HG02571 (cell line): ENCODE results near the gene ZNF581.
A peak's percentile ranks its signal among the peaks of the same experiment; 100 is the strongest.

ENCODE experiments used
- ATAC-seq: cut with Tn5 transposase; IDR thresholded peaks from one replicate; pipeline ENCODE4 v1.9.1; 2021; ENCODE audit warnings: mild to moderate bottlenecking, moderate library complexity; ENCODE audit not compliant: unreplicated experiment

The ZNF581 gene

DNA sequence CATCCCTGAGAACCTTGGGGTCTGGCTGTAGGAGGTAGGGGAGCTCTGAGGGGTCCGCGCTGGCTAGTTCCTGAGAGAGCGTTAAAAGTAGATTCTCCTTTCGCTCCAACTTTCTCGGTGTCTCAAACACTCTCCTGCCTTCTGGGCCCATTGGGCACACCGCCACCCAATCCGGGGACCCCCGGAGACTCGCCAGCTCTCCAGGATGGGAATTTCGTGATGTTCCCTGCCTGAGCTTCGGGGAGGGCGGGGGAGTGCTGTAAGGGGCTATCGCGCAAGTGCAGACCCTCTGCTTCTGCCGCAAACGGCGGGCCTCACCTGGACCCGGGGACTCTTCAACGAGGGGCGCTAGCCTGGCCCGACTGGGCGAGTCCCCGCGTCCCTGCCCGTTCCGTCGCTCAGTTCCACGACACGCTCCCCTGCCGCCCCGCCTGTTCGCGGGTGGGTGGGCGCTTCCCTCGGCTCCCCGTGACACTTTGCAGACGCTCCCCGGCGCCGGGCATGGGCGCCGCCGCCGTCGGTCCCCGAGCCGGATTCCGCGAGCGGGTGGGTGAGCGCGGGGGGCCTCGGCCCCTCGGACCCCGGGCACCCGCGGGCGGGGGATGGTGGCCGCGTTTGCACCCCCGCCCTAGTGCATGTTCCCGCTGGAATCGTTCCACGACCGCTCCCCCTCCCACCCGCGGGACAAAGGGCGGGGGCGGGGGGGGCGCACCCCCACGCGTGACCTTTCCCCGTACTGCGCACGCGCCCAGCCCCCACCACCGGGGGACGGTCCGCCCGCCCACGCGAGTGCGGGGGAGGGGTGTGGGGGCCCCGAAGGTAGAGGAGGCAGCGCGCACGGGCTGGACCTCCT, 4.5 kb downstream of the ZNF581 start, which contains the start of gene CCDC106:
TSS of gene CCDC106 (plus strand) at position 481 of the 853 bp plus-strand sequence. CDS start 835 bp downstream, outside the sequence.
- no peak for ATAC-seq

DNA sequence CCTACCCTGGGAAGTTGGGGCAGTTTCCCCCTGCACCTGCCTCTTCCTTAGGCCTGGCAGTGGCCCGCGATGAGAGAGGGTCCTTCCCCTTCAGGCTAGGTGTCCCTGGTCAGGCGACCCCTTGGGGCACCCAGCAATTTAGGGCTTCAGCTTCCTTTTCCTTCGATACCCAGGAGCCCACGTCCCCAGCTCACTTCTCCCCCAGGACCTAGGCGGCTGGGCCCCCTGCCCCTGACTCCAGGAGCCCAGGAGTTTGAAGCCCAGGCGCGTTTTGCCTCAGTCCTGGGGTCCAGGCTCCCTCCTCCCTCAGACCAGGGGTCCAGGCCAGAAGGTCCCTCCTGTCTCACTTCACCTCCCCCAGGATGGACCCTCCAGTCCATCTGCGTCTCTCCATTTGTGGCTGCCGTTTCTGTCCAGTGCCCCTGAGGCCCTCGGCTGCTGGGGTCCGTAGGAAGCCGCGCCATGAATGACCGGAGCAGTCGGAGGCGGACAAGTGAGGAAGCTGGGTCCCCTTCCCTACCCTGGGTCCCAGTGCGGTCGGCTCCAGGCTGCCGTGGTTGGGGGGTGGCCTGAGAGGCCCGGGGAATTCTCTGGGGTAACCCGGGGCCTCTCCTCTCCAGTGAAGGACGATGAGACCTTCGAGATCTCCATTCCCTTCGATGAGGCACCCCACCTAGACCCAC, 5.3 kb downstream of the ZNF581 start:
- ATAC-seq = no peak

DNA sequence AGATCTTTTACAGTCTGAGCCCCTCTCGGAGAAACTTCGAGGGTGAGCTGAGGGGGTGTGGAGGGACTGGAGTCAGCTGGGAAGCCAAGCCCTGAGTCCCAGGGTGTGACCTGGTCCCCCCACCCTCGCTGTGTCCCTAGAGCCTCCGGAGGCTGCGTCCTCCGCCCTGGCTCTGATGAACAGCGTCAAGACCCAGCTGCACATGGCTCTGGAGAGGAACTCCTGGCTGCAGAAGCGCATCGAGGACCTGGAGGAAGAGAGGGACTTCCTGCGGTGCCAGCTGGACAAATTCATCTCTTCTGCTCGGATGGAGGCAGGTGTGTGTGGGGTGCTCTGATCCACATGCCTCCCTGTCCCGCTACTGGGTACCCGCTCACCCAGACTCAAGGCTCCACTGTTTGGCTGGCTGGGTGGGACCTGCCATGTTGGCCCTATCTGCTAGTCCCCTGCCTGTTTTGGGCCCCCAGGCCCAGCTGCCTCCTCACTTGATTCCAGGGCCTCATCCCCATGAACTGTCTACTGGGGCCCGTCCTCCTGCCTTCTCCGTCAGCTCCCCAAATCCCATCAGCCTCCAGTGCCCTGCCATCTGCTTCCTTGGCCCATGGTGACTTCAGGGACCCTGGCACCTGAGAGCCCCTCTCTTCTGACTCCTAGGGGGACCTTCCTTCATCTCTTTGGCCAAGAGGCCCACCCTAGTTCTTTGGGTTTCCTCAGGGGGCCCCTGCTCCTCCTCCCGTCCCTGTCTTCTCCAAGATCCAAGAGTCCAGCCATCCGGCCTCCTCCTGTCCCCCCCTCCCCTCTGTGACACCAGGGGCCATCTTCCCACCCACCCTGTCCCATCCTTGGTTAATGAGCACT, 6.0 kb downstream of the ZNF581 start:
- ATAC-seq = no peak

DNA sequence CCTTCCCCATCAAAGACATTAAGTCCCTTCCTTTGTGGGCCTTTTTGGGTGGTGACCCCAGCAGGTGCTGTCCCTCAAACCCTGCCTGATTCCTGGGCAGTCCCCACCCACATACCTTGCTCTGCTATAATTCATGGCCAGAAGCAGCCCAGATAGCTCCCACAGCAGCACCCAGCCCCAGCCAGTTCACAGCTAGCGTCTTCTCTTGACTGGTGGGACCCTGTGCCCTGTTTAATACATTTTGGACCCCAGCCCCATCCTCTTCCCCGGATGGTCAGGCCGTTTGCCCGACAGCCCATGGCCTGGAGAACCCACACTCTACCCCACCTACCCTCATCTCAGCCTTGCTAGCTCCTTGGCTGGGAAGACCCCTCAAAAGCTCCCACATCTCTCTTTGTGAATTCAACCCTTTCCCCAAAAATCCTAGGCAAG, 6.7 kb downstream of the ZNF581 start:
- ATAC-seq = no peak

DNA sequence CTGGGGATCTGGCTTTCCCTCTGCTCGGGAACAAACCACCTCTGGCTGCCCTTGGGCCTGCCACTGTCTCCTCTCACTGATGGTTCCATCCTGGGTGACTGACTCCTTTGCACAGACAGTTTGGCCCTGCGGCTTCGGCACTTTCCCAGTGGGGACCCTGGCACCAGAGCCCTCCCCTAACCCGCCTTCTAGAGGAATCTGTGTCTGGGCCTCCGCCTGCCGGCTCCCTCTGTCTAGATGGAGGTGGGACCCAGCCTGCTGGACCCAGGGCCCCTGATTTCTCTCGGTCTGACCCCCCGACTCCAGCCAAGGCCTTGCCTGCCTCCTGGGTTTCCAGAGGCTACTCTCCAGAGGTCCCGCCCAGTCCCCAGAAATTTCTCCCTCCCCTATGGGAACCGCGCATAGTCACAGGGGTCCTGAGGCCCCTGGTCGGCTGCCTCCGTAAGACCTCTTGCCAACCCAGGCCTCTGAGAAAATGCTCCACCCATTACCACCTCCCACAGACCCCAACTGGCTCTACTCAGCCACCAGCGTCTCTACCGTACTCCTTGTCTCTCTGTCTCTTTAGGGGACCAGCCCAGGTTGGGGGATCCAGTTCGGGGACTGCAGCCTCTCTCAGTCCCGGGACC, 7.3 kb downstream of the ZNF581 start:
- no peak for ATAC-seq

DNA sequence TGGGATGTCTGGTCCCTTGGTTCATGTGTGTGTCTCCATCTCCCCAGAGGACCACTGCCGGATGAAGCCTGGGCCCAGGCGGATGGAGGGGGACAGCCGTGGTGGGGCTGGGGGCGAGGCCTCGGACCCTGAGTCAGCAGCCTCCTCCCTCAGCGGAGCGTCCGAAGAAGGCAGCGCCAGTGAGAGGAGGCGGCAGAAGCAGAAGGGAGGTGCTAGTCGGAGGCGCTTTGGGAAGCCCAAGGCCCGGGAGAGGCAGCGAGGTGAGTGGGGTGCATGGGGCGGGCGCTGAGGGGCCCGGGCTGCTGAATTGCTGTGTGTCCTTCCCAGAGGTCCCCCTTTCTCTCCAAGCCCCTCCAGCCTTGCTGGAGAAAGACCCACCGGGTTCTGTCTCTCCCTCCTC, 7.8 kb downstream of the ZNF581 start:
- no peak for ATAC-seq

DNA sequence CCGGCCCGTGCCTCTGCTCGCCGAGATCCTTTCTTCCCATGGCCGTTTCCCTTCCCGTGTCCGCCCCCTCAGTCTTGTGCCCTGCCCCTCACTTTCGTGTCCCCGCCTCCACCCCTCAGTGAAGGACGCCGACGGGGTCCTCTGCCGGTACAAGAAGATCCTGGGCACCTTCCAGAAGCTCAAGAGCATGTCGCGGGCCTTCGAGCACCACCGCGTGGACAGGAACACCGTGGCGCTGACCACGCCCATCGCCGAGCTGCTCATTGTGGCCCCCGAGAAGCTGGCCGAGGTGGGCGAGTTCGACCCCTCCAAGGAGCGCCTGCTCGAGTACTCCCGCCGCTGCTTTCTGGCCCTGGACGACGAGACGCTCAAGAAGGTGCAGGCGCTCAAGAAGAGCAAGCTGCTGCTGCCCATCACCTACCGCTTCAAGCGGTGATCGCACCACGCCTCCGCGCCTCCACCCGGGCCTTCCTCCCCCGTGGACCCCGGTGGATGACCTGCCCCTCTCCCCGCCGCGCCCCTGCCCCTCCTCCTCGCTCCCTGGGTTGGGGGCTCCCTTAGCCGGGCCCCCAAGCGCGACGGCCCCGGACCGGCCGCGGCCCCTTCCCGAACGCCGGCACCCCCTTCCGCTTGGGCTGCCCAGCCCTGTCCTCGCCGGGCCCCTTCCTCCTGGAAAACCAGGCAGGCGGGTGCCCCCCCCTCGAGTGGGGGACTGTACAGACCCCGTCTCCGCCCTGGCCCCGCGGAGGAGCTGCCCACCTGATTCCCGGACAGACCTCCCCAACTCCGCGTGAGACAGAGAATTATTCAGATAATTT, 9.1 kb downstream of the ZNF581 start:
- ATAC-seq = no peak

DNA sequence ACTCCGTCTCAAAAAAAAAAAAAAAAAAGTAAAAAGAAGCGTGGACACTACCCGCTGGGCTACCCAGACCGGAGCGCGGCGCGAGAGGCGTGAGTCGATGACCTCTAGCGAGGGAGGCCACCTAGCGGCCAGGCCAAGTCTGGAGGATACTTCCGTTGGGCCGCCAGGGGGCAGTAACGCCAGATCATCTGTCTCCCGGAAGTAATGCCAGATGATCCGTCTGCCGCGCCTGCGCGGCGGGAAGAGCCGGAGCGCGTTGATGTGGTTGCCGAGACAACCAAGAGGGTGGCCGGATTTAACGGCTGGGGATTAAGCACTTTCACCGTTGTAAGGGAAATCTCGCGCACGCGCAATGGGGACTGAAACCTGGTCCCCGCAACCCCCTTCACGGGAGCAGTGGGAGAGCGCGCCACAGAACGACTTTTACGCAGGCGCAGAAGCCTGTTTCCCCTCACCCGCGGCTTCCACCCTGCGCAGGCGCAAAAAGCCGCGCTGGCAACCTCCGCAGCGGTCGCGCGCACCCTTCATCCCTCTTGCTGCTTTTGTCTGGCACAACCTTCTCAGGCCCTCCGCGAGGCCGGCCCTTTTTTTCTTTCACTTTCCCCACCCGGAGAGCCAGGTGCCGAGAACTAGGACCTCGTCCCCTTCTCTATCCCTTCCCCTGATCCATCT, 10.3 kb downstream of the ZNF581 start:
- ATAC-seq = peak; percentile 41

DNA sequence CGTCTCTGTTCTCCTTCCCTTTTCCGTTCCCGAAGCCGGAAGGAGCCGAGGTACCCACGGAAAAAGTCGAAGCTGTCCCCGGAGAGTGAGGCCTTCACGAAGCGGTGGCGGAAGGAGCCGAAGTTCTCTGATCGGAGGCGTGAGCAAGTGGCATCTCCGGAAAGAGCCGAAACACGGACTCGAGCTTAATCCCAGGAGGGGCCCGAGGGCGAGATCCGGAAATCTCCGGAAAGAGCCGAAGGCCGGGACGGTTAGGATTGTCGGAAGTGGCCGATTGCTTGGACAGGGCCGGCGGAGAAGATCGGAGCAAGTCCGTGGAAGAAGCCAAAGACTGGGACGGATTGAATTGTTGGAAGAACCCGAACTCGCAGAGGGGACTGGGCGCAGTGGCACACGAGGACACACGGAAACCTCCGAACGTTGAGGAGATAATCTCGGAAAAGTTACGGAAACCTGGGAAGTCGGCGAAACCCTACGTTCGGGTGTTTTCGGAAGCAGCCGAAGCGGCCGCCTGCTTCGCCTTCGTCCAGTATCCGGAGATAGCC, 10.9 kb downstream of the ZNF581 start:
- ATAC-seq = peak; percentile 57

DNA sequence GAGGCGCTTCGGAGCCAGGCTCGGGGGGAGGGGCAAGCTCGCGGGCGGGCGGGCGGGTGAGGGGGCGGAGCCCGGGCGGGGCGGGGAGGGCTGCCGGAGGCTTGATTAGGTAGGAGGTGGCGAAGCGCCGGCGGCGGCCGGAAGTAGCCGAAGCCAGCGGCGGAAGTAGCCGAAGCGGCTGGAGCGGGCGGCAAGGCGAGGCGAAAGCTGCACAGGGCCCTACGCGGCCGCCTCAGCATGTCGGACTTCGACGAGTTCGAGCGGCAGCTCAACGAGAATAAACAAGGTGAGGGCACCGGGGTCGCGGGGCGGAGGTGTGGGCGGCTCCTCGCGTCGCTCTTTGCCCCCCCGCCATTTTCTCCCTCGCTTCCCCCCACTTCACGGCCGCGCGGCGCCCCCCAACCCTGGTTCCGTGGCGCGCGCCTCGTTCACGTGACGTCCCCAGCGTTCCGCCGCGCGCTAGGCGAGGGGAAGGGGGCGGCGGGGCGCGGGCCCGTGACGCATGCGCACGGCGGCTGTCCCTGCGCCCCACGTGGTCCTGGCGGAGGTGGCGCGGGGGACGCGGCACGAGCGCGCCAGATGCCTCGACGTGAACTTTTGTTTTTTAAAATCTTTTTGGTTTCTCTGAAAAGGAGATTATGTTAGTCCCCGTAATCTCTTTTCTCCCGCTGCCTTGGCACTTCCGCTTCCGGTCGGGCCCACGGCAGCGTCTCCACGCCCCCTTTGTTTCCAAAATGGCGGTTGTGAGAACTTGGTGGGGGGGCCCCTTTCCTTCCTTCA, 11.6 kb downstream of the ZNF581 start, which contains the start of gene U2AF2:
TSS of gene U2AF2 (plus strand) at position 168 of the 780 bp plus-strand sequence. CDS start at position 238, 70 bp downstream.
- ATAC-seq = peak; percentile 24

DNA sequence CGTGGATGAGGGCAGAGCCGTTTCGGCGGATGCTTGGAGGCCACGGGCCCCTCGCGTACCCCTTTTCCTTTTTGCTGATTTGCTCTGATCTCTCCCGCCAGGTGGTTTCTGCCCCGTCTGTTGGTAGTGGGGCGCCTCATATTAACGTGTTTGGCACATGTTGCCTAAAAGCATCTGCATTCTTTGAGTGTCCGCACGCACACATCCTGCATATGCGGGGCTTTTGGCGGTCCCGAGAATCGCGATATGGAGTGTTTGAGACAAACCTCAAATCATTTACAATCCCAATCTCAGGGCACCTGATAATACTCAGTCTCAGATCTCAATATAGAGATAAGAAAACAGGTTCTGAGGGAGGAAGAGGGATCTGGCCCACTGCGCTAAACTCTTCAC, 12.2 kb downstream of the ZNF581 start:
- no peak for ATAC-seq

DNA sequence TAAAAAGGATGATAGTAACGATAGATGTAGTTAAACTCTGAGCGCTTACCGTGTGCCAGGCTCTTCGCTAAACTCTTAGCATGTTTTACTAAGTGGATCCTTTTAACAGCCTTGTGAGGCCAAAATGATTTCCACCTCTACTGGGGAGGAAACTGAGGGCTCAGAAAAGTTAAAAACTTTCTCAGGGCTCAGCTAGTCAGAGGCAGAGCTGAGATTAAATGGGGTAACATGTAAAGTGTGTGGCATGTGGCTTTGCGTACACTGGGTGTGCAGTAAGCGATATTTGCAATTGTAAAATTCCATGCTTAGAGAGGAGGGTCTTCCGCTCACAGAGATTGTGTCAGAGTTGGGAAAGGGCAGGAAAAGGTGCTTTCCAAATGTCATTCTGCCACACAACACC, 13.1 kb downstream of the ZNF581 start:
- no peak for ATAC-seq

DNA sequence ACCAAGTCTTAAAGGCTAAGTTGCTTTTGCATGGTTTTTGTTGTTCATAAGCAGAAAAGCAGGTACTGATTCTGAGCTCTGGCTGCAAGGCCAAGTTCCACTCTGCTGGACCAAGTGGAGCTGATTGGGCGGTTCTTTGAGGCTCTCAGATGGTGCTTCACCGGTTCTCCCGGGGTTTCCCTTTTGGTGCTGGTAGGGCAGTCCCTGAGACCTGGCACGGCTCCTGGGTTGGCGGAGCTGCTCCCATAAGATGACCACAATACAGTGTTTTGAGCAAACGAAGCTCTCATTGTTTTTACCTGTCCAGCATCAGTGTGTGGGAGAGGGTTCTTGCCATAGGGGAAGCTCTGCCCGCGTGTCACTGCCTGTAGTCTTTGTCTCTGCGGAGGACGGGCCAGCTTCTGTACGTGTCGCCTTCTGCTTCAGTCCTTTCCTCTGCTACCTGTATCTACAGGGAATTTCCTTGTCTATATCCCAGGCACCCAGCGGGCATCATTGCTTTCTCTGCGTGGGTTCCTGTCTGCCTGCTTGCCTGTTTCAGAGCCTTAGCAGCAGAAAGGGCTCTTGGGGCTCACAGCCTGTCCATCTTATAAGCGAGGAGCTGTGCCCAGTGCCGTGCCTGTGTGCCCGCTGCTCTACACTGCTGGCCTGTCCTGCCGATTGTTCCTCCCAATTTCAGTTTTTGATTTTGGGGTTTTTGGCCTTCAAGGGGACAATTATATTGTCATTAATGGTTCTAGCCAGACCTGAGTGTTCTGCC, 13.7 kb downstream of the ZNF581 start:
- no peak for ATAC-seq

DNA sequence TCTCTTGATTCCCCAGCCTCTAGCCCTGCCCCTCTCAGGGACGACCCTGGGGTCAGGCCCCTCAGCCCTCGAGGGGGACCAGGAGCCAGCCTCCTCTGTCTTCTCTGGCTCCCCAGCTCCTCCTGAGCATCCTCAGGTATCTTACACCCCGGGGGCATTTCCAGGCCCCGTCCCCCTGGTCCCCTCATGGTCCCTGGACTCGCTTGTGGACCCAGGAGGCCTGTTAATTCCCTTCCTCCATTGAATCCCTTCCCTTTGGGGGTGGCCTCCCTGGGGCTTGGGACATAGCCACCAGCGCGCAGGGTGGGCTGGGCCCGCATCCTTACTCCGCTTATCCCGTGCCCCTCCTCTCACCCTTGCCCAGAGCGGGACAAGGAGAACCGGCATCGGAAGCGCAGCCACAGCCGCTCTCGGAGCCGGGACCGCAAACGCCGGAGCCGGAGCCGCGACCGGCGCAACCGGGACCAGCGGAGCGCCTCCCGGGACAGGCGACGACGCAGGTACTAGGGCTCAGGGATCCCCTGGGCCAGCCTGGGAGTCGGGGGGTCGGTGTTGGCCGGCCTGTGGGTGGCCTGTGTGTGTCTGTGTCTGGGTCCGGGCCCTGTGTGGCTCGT, 15.5 kb downstream of the ZNF581 start:
- ATAC-seq = no peak

DNA sequence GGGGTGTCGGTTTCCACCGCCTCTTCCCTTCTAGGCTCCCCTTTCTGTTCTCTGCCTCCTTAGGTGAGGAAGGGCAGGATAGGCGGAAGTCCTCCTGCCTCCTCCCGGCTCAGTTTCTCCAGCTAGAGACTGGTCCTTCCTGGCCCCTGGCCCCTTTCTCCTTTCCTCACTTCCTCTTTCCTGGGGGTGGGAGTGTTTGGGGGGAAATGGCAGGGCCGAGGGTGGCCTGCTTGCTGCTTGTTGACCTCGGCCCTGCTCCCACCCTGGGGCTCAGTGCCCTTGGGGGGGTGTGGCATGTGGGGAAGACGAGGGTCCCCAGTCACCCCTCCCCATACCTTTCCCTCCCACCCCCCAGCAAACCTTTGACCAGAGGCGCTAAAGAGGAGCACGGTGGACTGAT, 16.4 kb downstream of the ZNF581 start:
- no peak for ATAC-seq

DNA sequence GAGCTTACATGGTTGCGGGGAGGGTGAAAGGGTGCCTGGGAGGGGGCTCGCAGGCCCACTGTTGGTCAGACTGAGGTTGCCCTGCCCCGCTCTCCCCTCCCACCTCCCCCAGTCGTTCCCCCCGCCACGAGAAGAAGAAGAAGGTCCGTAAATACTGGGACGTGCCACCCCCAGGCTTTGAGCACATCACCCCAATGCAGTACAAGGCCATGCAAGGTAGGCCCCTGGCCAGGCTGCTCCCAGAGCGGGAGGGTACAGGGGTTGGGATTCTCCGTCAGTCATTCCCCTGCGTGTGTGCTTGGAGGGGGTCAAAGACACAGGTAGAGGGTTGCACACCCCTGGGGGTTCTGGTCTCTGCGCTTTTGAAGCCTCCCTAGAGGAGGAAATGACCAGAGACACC, 17.0 kb downstream of the ZNF581 start:
- no peak for ATAC-seq

DNA sequence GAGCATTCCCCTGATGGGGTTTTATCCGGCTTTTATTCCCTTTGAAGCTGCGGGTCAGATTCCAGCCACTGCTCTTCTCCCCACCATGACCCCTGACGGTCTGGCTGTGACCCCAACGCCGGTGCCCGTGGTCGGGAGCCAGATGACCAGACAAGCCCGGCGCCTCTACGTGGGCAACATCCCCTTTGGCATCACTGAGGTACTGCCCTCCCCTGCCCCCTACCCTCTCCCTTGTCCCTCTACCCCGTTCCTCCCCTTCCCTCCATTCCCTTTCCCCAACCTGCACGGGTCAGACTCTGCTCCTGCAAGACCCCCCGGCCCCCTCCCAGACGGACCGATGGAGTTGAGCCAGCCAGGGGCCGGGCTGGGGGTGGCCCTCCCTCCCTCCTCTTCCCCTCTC, 17.5 kb downstream of the ZNF581 start:
- no peak for ATAC-seq
